ENCODE measurements around the gene PTPRN2. TPM values are rescaled to one million over a fixed set of nuclear protein-coding genes. Genes with fewer than 3 reads are reported as not detected.

Gene PTPRN2
- total RNA-seq, 1 experiment from 2014 or later = 2.1 TPM

- intact Hi-C loops (cut with micrococcal nuclease) = loop anchor here (10.0 kb wide), 1 partner anchor 250 kb away; no protein-coding TSS in a partner anchor
- TF ChIP-seq EZH2 (IDR thresholded peaks at IDR 0.05) = no peak
- TF ChIP-seq TCF7L2 (IDR thresholded peaks at IDR 0.05; ENCODE audit: borderline replicate concordance, extremely low read depth, insufficient read depth, insufficient read length) = no peak
- no peak for TF ChIP-seq ZFX (IDR thresholded peaks at IDR 0.05)
- TF ChIP-seq ATF3 (IDR thresholded peaks at IDR 0.05) = no peak
- no peak for TF ChIP-seq CTCF (IDR thresholded peaks at IDR 0.05 in 2 of 3, conservative IDR thresholded peaks at IDR 0.05 in 1 of 3; ENCODE audit: borderline replicate concordance in 1 of 3, insufficient read depth in 1 of 3, low read depth in 2 of 3, low read length in 2 of 3)
- no peak for TF ChIP-seq EZH2phosphoT487 (IDR thresholded peaks at IDR 0.05; ENCODE audit: borderline replicate concordance)
- no peak for TF ChIP-seq ZNF274 (IDR thresholded peaks at IDR 0.05; ENCODE audit: low read depth, low read length)
- no peak for TF ChIP-seq ZBTB33 (IDR thresholded peaks at IDR 0.05; ENCODE audit: extremely low read depth, insufficient replicate concordance, low read length)
- TF ChIP-seq SP1 (IDR thresholded peaks at IDR 0.05; ENCODE audit: low read depth) = no peak
- TF ChIP-seq FOSL1 (IDR thresholded peaks at IDR 0.05; ENCODE audit: low read depth) = no peak
- no peak for TF ChIP-seq POLR2A (IDR thresholded peaks at IDR 0.05; ENCODE audit: borderline replicate concordance, extremely low read depth, insufficient read depth, insufficient read length)
- TF ChIP-seq CBX3 (IDR thresholded peaks at IDR 0.05; ENCODE audit: low read depth) = no peak
- no peak for TF ChIP-seq EGR1 (IDR thresholded peaks at IDR 0.05; ENCODE audit: low read depth)
- TF ChIP-seq MAX (IDR thresholded peaks at IDR 0.05) = no peak
- no peak for TF ChIP-seq POLR2AphosphoS5 (IDR thresholded peaks at IDR 0.05; ENCODE audit: low read depth, low read length)
- TF ChIP-seq JUND (IDR thresholded peaks at IDR 0.05) = no peak
- no peak for TF ChIP-seq SRF (IDR thresholded peaks at IDR 0.05; ENCODE audit: low read depth)
- no peaks in the 10 kb centered on the region for H3K27me3 ChIP-seq (ENCODE audit: insufficient read depth, low read length)
Observed at GRCh38 chr7:157684157-157684908, 903.3 kb downstream of the PTPRN2 start.

More at GRCh38 chr7:157684157-157684908, 903.3 kb downstream of the PTPRN2 start:
- no peaks in the 10 kb centered on the region for H3K9me3 ChIP-seq (ENCODE audit: control insufficient read depth in 1 of 2, insufficient read depth in 1 of 2, low read depth in 1 of 2, low read length in 2 of 2)
- peaks cover 0 to 5% of the 10 kb centered on the region in 2 experiments; a peak in 3 of 4 replicates for H3K4me1 ChIP-seq (ENCODE audit: control insufficient read depth in 1 of 2, insufficient read depth in 2 of 2, low read length in 2 of 2)
- H3K27ac ChIP-seq (ENCODE audit: low read depth, low read length) = no peak overlapping the region
- H2AFZ ChIP-seq (ENCODE audit: low read depth, low read length, poor library complexity, severe bottlenecking) = no peak overlapping the region
- no peak for DNase-seq (ENCODE audit: low read depth, low spot score)
- no peak overlapping the region for H3K4me3 ChIP-seq (replicated peaks in 1 of 2; ENCODE audit: low read depth in 1 of 2, low read length in 2 of 2)
- BruUV-seq (replicated peaks) = no TSS peak
- CTCF ChIA-PET = no interaction called here
- ATAC-seq = no peak
- H3K9ac ChIP-seq (ENCODE audit: low read length) = no peak overlapping the region
- RAD21 ChIA-PET (ENCODE audit: low non-redundant PET in 1 of 2, low total read pairs in 2 of 2, uncharacterized antibody in 2 of 2, unreplicated experiment in 2 of 2) = no interaction called here
- H3K9me2 ChIP-seq (ENCODE audit: insufficient read depth) = no peaks in the 10 kb centered on the region
- H3K4me2 ChIP-seq (ENCODE audit: low read length) = no peak overlapping the region
- POLR2A ChIA-PET = no interaction called here
- peaks cover 7% of the 10 kb centered on the region; the same call in 1 of the 2 replicates for H3K79me2 ChIP-seq (ENCODE audit: insufficient read depth, low read length)
- H3K36me3 ChIP-seq (ENCODE audit: control insufficient read depth in 1 of 2, insufficient read depth in 2 of 2, low read length in 2 of 2) = peaks cover 6 to 7% of the 10 kb centered on the region in 2 experiments
- no peaks in the 10 kb centered on the region for H4K20me1 ChIP-seq (ENCODE audit: insufficient read depth)
